Stomach (tissue), 9 donors: ENCODE data around the gene RHOXF2. TPM values are rescaled to one million over a fixed set of nuclear protein-coding genes. Genes with fewer than 3 reads are reported as not detected.
A peak's percentile ranks its signal among the peaks of the same experiment; 100 is the strongest.
"Not testable (repeated sequence)": the region's sequence is repeated elsewhere in the genome, so short reads cannot be mapped to it uniquely, and the experiment has no call there.

Source experiments
- DNase-seq, 2 donors: peaks; one replicate each; pipeline versions ENCODE4 v3.0.0 to v3.0.0-alpha.2; 2013 to 2019
- H3K27ac ChIP-seq, 5 donors: fragments of 200-600 bp in 4 of 5; sonication (generic) in 4 of 5; one replicate each; pipeline ENCODE4 v1.5.1; 2013 to 2019; ENCODE audit warnings: mild to moderate bottlenecking in 1 of 5, moderate library complexity in 1 of 5
- H3K27me3 ChIP-seq, 3 donors: fragments of 200-600 bp; sonication (generic); one replicate each; pipeline ENCODE4 v1.5.1; 2017 to 2019; ENCODE audit warnings: mixed run types in 1 of 3
- H3K36me3 ChIP-seq, 4 donors: fragments of 200-600 bp; sonication (generic); 1 replicate in 3 of 4; 2 replicates in 1 of 4; pipeline ENCODE4 v1.5.1; 2016 to 2019
- H3K4me1 ChIP-seq, 4 donors: fragments of 200-600 bp; sonication (generic); one replicate each; pipeline ENCODE4 v1.5.1; 2016 to 2019
- H3K4me3 ChIP-seq, 4 donors: fragments of 200-600 bp; sonication (generic) in 3 of 4; one replicate each; pipeline ENCODE4 v1.5.1; 2016 to 2019; ENCODE audit warnings: mild to moderate bottlenecking in 1 of 4
- H3K9me3 ChIP-seq, 4 donors: fragments of 200-600 bp; sonication (generic); one replicate each; pipeline ENCODE4 v1.5.1; 2016 to 2019
- CTCF ChIP-seq, 7 experiments: fragments of 450-650 bp in 4 of 7; fragments of 200-600 bp in 3 of 7; sonication (generic) in 3 of 7; IDR thresholded peaks; one replicate each; pipeline ENCODE4 v1.5.1; 2016 to 2019; ENCODE audit warnings: antibody characterized with exemption in 7 of 7, control low read depth in 2 of 7, mild to moderate bottlenecking in 1 of 7
- EP300 ChIP-seq: sonication (generic); formaldehyde crosslinking; IDR thresholded peaks from one replicate; pipeline ENCODE4 v1.6.1; 2017; ENCODE audit warnings: antibody characterized with exemption
- POLR2A ChIP-seq, 4 donors: fragments of 450-650 bp; IDR thresholded peaks; one replicate each; pipeline ENCODE4 v1.6.1; 2016; ENCODE audit warnings: antibody characterized with exemption in 4 of 4, control low read depth in 2 of 4, mild to moderate bottlenecking in 1 of 4, moderate library complexity in 1 of 4
- POLR2AphosphoS5 ChIP-seq, 3 donors: sonication (generic); formaldehyde crosslinking; IDR thresholded peaks; one replicate each; pipeline ENCODE4 v1.6.1; 2016; ENCODE audit warnings: antibody characterized with exemption in 3 of 3
- WGBS, 5 donors: extraction: QIAGEN DNeasy Blood & Tissue Kit in 3 of 5; methylation state at CpG; one replicate each; pipeline versions ENCODE4 v1.1.5 to v1.1.7; 2013 to 2018; 5-methylcytosine and 5-hydroxymethylcytosine counted together
- intact Hi-C: fragments of 100-400 bp; cut with DNase I; formaldehyde crosslinking; loops from one replicate; pipeline ENCODE4 v1.15.1; 2023; ENCODE audit warnings: low total_unique reads
- polyA plus RNA-seq, 3 donors: library from polyadenylated mRNA; stranded (reverse); fragments of 200-250 nt; gene quantifications; one replicate each; pipeline ENCODE4 v1.2.3, GENCODE V29; 2013
- total RNA-seq, 5 donors: library from RNA; depleted of rRNA; stranded (reverse); fragments of >200 nt; gene quantifications; one replicate each; pipeline versions ENCODE4 v1.1.0 to v1.2.3, GENCODE V29; 2014 to 2016
- donor health status: healthy with polysubstance abuse.
- donor health status: Bipolar disorder and iron deficiency.
- donor health status: healthy.

RHOXF2 gene
- total and polyA plus RNA-seq, 8 donors, result not detected

- H3K9me3 ChIP-seq, result no peaks in the 10 kb centered on the region
- H3K27me3 ChIP-seq, result no peaks in the 10 kb centered on the region
- DNase-seq, result no peak
- no peak for TF ChIP-seq POLR2AphosphoS5 (IDR thresholded peaks at IDR 0.05)
- TF ChIP-seq EP300, result no peak
- no peak for TF ChIP-seq CTCF (IDR thresholded peaks at IDR 0.05)
- no peak for TF ChIP-seq POLR2A (IDR thresholded peaks at IDR 0.05)
- intact Hi-C loops, result no loop called here
- H3K36me3 ChIP-seq, result no peaks in the 10 kb centered on the region
- peak overlapping the region in 1 of 4 donors; percentile 5 for H3K4me3 ChIP-seq
- H3K27ac ChIP-seq, result no peak overlapping the region
- 74 to 90% (median 80%) methylated on average over 3 of the region's 3 CpGs for WGBS, 5 donors
- H3K4me1 ChIP-seq, result peaks cover 0 to 9% (median 0%) of the 10 kb centered on the region in 4 donors
Observed at GRCh38 chrX:120125444-120125843, 33.0 kb upstream of the RHOXF2 start.

- H3K36me3 ChIP-seq, DNase-seq, H3K9me3 ChIP-seq, H3K4me1 ChIP-seq, H3K4me3 ChIP-seq, H3K27me3 ChIP-seq, intact Hi-C loops, H3K27ac ChIP-seq: not testable (repeated sequence)
- WGBS, 5 donors, result 65 to 93% (median 80%) methylated on average over 5 of the region's 5 CpGs
Observed at GRCh38 chrX:120128306-120128846, 30.0 kb upstream of the RHOXF2 start.

GRCh38 chrX:120136128-120136527 is 22.3 kb upstream of the RHOXF2 start:
- DNase-seq, result no peak
- no peaks in the 10 kb centered on the region for H3K4me1 ChIP-seq
- 48 to 93% (median 66%) methylated on average over 2 to 6 of the region's 6 CpGs for WGBS, 5 donors
- no peak overlapping the region for H3K4me3 ChIP-seq
- H3K27ac ChIP-seq, result no peak overlapping the region
- intact Hi-C loops, result no loop called here
- no peaks in the 10 kb centered on the region for H3K36me3 ChIP-seq
- no peaks in the 10 kb centered on the region for H3K9me3 ChIP-seq
- H3K27me3 ChIP-seq, result no peaks in the 10 kb centered on the region
- no peak for TF ChIP-seq EP300
- no peak for TF ChIP-seq POLR2AphosphoS5 (IDR thresholded peaks at IDR 0.05)
- no peak for TF ChIP-seq POLR2A (IDR thresholded peaks at IDR 0.05)
- TF ChIP-seq CTCF (IDR thresholded peaks at IDR 0.05), result no peak

GRCh38 chrX:120136840-120137239 is 21.6 kb upstream of the RHOXF2 start:
- Histone ChIP-seq H3K4me1 (no peaks in the 10 kb centered on the region), H3K9me3 (no peaks in the 10 kb centered on the region), H3K27ac (no peak overlapping the region), H3K27me3 (no peaks in the 10 kb centered on the region), H3K36me3 (no peaks in the 10 kb centered on the region), H3K4me3 (no peak overlapping the region)
- intact Hi-C loops, result no loop called here
- WGBS, 5 donors, result 38 to 60% (median 42%) methylated on average over 3 of the region's 3 CpGs
- DNase-seq, result no peak
- TF ChIP-seq POLR2A (IDR thresholded peaks at IDR 0.05), result no peak

GRCh38 chrX:120137439-120137838 is 21.0 kb upstream of the RHOXF2 start:
- Histone ChIP-seq H3K4me3 (no peak overlapping the region), H3K36me3 (no peaks in the 10 kb centered on the region), H3K27ac (no peak overlapping the region), H3K9me3 (no peaks in the 10 kb centered on the region), H3K27me3 (no peaks in the 10 kb centered on the region), H3K4me1 (no peaks in the 10 kb centered on the region)
- no peak for DNase-seq
- intact Hi-C loops, result no loop called here
- TF ChIP-seq CTCF (IDR thresholded peaks at IDR 0.05) (no peak), EP300 (no peak), POLR2A (IDR thresholded peaks at IDR 0.05) (no peak), POLR2AphosphoS5 (IDR thresholded peaks at IDR 0.05) (no peak)
- WGBS, 5 donors, result 45 to 71% (median 61%) methylated on average over 3 of the region's 3 CpGs
